HepG2 (cell line): ENCODE data around the gene PRKCZ. TPM values are rescaled to one million over a fixed set of nuclear protein-coding genes. Genes with fewer than 3 reads are reported as not detected.

Experiments used
- AKAP8 ChIP-seq: sonication (generic); formaldehyde crosslinking; IDR thresholded peaks from 2 replicates; pipeline ENCODE4 v1.5.1; 2020; ENCODE audit warnings: mild to moderate bottlenecking, missing genetic modification reagents
- MAZ ChIP-seq, 2 experiments: sonication (generic) in 1 of 2; formaldehyde crosslinking in 1 of 2; IDR thresholded peaks; 2 replicates each; pipeline versions ENCODE4 v1.5.0 to v1.6.1; 2012 to 2020; ENCODE audit warnings: low read depth in 2 of 2, mild to moderate bottlenecking in 2 of 2, borderline replicate concordance in 1 of 2, improper control_type of control experiment in 1 of 2, low read length in 1 of 2, missing genetic modification reagents in 1 of 2, moderate library complexity in 1 of 2
- MTA1 ChIP-seq: sonication (generic); formaldehyde crosslinking; IDR thresholded peaks from 2 replicates; pipeline ENCODE4 v1.4.0; 2020; ENCODE audit warnings: missing genetic modification reagents, mild to moderate bottlenecking, borderline replicate concordance
- NR0B2 ChIP-seq: sonication (generic); formaldehyde crosslinking; IDR thresholded peaks from 2 replicates; pipeline ENCODE4 v1.4.0; 2020; ENCODE audit warnings: mild to moderate bottlenecking, missing genetic modification reagents
- PAWR ChIP-seq: sonication (generic); formaldehyde crosslinking; IDR thresholded peaks from 2 replicates; pipeline ENCODE4 v1.4.0; 2020; ENCODE audit warnings: missing genetic modification reagents, mild to moderate bottlenecking, borderline replicate concordance
- RFX3 ChIP-seq: IDR thresholded peaks from 2 replicates; pipeline ENCODE4 v1.6.1; 2016; ENCODE audit warnings: missing biosample characterization, missing genetic modification reagents
- SUZ12 ChIP-seq: fragments of 150-350 bp; IDR thresholded peaks from 2 replicates; pipeline ENCODE4 v1.6.1; 2014; ENCODE audit warnings: low read depth, low read length
- ZNF10 ChIP-seq: sonication (generic); formaldehyde crosslinking; IDR thresholded peaks from 2 replicates; pipeline ENCODE4 v1.4.0; 2020; ENCODE audit warnings: mild to moderate bottlenecking, low read depth, missing genetic modification reagents, borderline replicate concordance
- ZNF20 ChIP-seq: sonication (generic); formaldehyde crosslinking; IDR thresholded peaks from 2 replicates; pipeline ENCODE4 v1.4.0; 2020; ENCODE audit warnings: mild to moderate bottlenecking, moderate library complexity, missing genetic modification reagents
- ZNF292 ChIP-seq: sonication (generic); formaldehyde crosslinking; IDR thresholded peaks from 2 replicates; pipeline ENCODE4 v1.8.1; 2022; ENCODE audit warnings: mild to moderate bottlenecking, low read depth, missing genetic modification reagents, borderline replicate concordance
- ZSCAN9 ChIP-seq: IDR thresholded peaks from 2 replicates; pipeline ENCODE4 v1.6.1; 2016; ENCODE audit warnings: borderline replicate concordance
- polyA plus RNA-seq, 8 experiments: library from polyadenylated mRNA; depleted of rRNA in 3 of 8; stranded (reverse) in 7 of 8; unstranded in 1 of 8; fragments of >200 nt; fragmentation: Illumina TruSeq in 4 of 8; extraction: Trizol in 4 of 8; gene quantifications; 2 replicates each; pipeline versions ENCODE4 v1.2.1 to v1.2.3, GENCODE V29; 2011 to 2016; ENCODE audit warnings: low read depth in 4 of 8, missing spikeins in 1 of 8, mixed read lengths in 1 of 8; ENCODE audit not compliant: insufficient read depth in 1 of 8
- total RNA-seq, 5 experiments: library from RNA; depleted of rRNA; stranded (reverse); fragments of >200 nt; fragmentation: Illumina TruSeq; extraction: Trizol; gene quantifications; 2 replicates each; pipeline ENCODE4 v1.2.3, GENCODE V29; 2016; ENCODE audit warnings: low read depth in 1 of 5
- TF ChIP-seq, protein P1 (sequence below): sonication (generic); formaldehyde crosslinking; IDR thresholded peaks from 2 replicates; pipeline ENCODE4 v1.9.0; 2022; ENCODE audit warnings: missing genetic modification reagents, mild to moderate bottlenecking, borderline replicate concordance
- TF ChIP-seq, protein P2 (sequence below): IDR thresholded peaks from 2 replicates; pipeline ENCODE4 v1.6.1; 2016; ENCODE audit warnings: missing genetic modification reagents, missing compliant biosample characterization
- TF ChIP-seq, protein P3 (sequence below): sonication (generic); formaldehyde crosslinking; IDR thresholded peaks from 2 replicates; pipeline ENCODE4 v1.4.0; 2020; ENCODE audit warnings: mild to moderate bottlenecking, missing genetic modification reagents, borderline replicate concordance

PRKCZ gene
- total and polyA plus RNA-seq, 2 of the 13 experiments (the other 11 are each of a cell fraction or from before 2014, with no cell fraction given) = 34.7 to 85.2 TPM

GRCh38 chr1:2229037-2229864, 179.0 kb downstream of the PRKCZ start (continued):
- TF ChIP-seq MAZ (IDR thresholded peaks at IDR 0.05; ENCODE audit: borderline replicate concordance, low read depth, low read length) (no peak), MAZ (CRISPR knock-in tag; IDR thresholded peaks at IDR 0.05; ENCODE audit: low read depth) (peak; percentile 59), NR0B2 (CRISPR knock-in tag) (peak; percentile 60; the same call in 1 of the 2 replicates), RFX3 (CRISPR knock-in tag) (no peak), SUZ12 (no peak), MTA1 (CRISPR knock-in tag) (peak; percentile 42; the same call in 1 of the 2 replicates), PAWR (CRISPR knock-in tag) (no peak), ZNF292 (no peak), AKAP8 (CRISPR knock-in tag) (0 out of 2 replicates have a peak, but pooled peaks have one; percentile 17), ZSCAN9 (CRISPR knock-in tag) (peak; percentile 35; the same call in 1 of the 2 replicates), ZNF10 (CRISPR knock-in tag) (no peak), ZNF20 (CRISPR knock-in tag) (no peak)
- TF ChIP-seq, protein P1, sequence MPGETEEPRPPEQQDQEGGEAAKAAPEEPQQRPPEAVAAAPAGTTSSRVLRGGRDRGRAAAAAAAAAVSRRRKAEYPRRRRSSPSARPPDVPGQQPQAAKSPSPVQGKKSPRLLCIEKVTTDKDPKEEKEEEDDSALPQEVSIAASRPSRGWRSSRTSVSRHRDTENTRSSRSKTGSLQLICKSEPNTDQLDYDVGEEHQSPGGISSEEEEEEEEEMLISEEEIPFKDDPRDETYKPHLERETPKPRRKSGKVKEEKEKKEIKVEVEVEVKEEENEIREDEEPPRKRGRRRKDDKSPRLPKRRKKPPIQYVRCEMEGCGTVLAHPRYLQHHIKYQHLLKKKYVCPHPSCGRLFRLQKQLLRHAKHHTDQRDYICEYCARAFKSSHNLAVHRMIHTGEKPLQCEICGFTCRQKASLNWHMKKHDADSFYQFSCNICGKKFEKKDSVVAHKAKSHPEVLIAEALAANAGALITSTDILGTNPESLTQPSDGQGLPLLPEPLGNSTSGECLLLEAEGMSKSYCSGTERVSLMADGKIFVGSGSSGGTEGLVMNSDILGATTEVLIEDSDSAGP (CRISPR knock-in tag) = peak; percentile 73; the same call in 1 of the 2 replicates
- TF ChIP-seq, protein P2, sequence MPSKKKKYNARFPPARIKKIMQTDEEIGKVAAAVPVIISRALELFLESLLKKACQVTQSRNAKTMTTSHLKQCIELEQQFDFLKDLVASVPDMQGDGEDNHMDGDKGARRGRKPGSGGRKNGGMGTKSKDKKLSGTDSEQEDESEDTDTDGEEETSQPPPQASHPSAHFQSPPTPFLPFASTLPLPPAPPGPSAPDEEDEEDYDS (CRISPR knock-in tag) = no peak
- TF ChIP-seq, protein P3, sequence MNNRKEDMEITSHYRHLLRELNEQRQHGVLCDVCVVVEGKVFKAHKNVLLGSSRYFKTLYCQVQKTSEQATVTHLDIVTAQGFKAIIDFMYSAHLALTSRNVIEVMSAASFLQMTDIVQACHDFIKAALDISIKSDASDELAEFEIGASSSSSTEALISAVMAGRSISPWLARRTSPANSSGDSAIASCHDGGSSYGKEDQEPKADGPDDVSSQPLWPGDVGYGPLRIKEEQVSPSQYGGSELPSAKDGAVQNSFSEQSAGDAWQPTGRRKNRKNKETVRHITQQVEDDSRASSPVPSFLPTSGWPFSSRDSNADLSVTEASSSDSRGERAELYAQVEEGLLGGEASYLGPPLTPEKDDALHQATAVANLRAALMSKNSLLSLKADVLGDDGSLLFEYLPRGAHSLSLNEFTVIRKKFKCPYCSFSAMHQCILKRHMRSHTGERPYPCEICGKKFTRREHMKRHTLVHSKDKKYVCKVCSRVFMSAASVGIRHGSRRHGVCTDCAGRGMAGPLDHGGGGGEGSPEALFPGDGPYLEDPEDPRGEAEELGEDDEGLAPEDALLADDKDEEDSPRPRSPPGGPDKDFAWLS (CRISPR knock-in tag) = no peak
